ENCODE data around the gene GRM4.

- no peak for TF ChIP-seq CTCF (conservative IDR thresholded peaks at IDR 0.05)
- no peak for TF ChIP-seq EZH2 (IDR thresholded peaks at IDR 0.05; ENCODE audit: low read depth)
Observed at GRCh38 chr6:34045771-34046170, 100.1 kb downstream of the GRM4 start.

Data from PC-9 (cell line).